ENCODE data around the gene FAM50A.

GRCh38 chrX:154411981-154412340, 32.0 kb upstream of the FAM50A start:
- TF ChIP-seq POLR2A (IDR thresholded peaks at IDR 0.05; ENCODE audit: low read length) (no peak), GATA1 (IDR thresholded peaks at IDR 0.05; ENCODE audit: low read depth, low read length) (no peak)
